Left hindlimb (tissue), 1 donor: ENCODE data around the gene SNRNP40.
"Not testable (repeated sequence)": the region's sequence is repeated elsewhere in the genome, so short reads cannot be mapped to it uniquely, and the experiment has no call there.

Experiments used
- DNase-seq: peaks from one replicate; pipeline ENCODE4 v3.0.0-alpha.2; 2018

SNRNP40 gene

GRCh38 chr1:31273619-31274018 lies 23.0 kb downstream of the SNRNP40 start:
- DNase-seq: no peak

GRCh38 chr1:31272369-31272768 lies 24.2 kb downstream of the SNRNP40 start:
- no peak for DNase-seq

GRCh38 chr1:31266547-31266946 lies 30.0 kb downstream of the SNRNP40 start:
- DNase-seq: no peak

- no peak for DNase-seq
Measured at GRCh38 chr1:31264790-31265386, 31.7 kb downstream of the SNRNP40 start.

- DNase-seq: no peak
Measured at GRCh38 chr1:31263408-31263807, 33.2 kb downstream of the SNRNP40 start.

- not testable (repeated sequence) for DNase-seq
Measured at GRCh38 chr1:31262393-31262792, 34.2 kb downstream of the SNRNP40 start.

- no peak for DNase-seq
Measured at GRCh38 chr1:31261916-31262315, 34.7 kb downstream of the SNRNP40 start.

- DNase-seq: no peak
Measured at GRCh38 chr1:31259746-31260145, 36.8 kb downstream of the SNRNP40 start.

- DNase-seq: no peak
Measured at GRCh38 chr1:31258581-31258980, 38.0 kb downstream of the SNRNP40 start.

- DNase-seq: no peak
Measured at GRCh38 chr1:31257213-31257612, 39.4 kb downstream of the SNRNP40 start.

- no peak for DNase-seq
Measured at GRCh38 chr1:31249854-31250253, 46.7 kb downstream of the SNRNP40 start.

GRCh38 chr1:31248276-31248675 lies 48.3 kb downstream of the SNRNP40 start:
- no peak for DNase-seq

GRCh38 chr1:31244326-31244725 lies 52.3 kb downstream of the SNRNP40 start:
- DNase-seq: no peak

GRCh38 chr1:31243501-31244286 lies 52.9 kb downstream of the SNRNP40 start:
- no peak for DNase-seq

- DNase-seq: no peak
Measured at GRCh38 chr1:31241321-31241720, 55.3 kb downstream of the SNRNP40 start.

- DNase-seq: peak; percentile 54
Measured at GRCh38 chr1:31239653-31240241, 56.8 kb downstream of the SNRNP40 start, which contains the start of gene NKAIN1. TSS of gene NKAIN1 (minus strand) at chr1:31239887. CDS start at chr1:31239547, 340 bp downstream.

- DNase-seq: no peak
Measured at GRCh38 chr1:31238986-31239613, 57.5 kb downstream of the SNRNP40 start.

GRCh38 chr1:31238612-31238985 lies 58.0 kb downstream of the SNRNP40 start:
- no peak for DNase-seq

GRCh38 chr1:31234870-31235269 lies 61.7 kb downstream of the SNRNP40 start:
- DNase-seq: no peak

GRCh38 chr1:31234123-31234708 lies 62.4 kb downstream of the SNRNP40 start:
- DNase-seq: no peak

- DNase-seq: no peak
Measured at GRCh38 chr1:31232689-31233088, 63.9 kb downstream of the SNRNP40 start.

- no peak for DNase-seq
Measured at GRCh38 chr1:31231802-31232201, 64.8 kb downstream of the SNRNP40 start.

GRCh38 chr1:31230378-31230777 lies 66.2 kb downstream of the SNRNP40 start:
- DNase-seq: no peak
